Activated T-helper 1 cell treated with Interleukin-2 at 50 U/mL for 16 hours (primary cell): ENCODE data around the gene IGSF21.
"Not testable (repeated sequence)": the region's sequence is repeated elsewhere in the genome, so short reads cannot be mapped to it uniquely, and the experiment has no call there.

Experiments
- DNase-seq: peaks from one replicate; pipeline ENCODE4 v3.0.0-alpha.2; 2020; ENCODE audit warnings: low read depth

IGSF21 gene

GRCh38 chr1:18400347-18401102 lies 292.9 kb downstream of the IGSF21 start:
- no peak for DNase-seq

- no peak for DNase-seq
Observed at GRCh38 chr1:18401921-18402320, 294.3 kb downstream of the IGSF21 start.

GRCh38 chr1:18404460-18404859 lies 296.9 kb downstream of the IGSF21 start:
- no peak for DNase-seq

GRCh38 chr1:18407166-18408045 lies 299.8 kb downstream of the IGSF21 start:
- DNase-seq = no peak

- no peak for DNase-seq
Observed at GRCh38 chr1:18408656-18409370, 301.2 kb downstream of the IGSF21 start.

- DNase-seq = no peak
Observed at GRCh38 chr1:18409609-18410237, 302.1 kb downstream of the IGSF21 start.

- no peak for DNase-seq
Observed at GRCh38 chr1:18410407-18410806, 302.8 kb downstream of the IGSF21 start.

GRCh38 chr1:18411321-18411720 lies 303.7 kb downstream of the IGSF21 start:
- DNase-seq = no peak

GRCh38 chr1:18411820-18412641 lies 304.4 kb downstream of the IGSF21 start:
- DNase-seq = no peak

- no peak for DNase-seq
Observed at GRCh38 chr1:18412882-18413353, 305.3 kb downstream of the IGSF21 start.

- DNase-seq = no peak
Observed at GRCh38 chr1:18413541-18414305, 306.1 kb downstream of the IGSF21 start.

- no peak for DNase-seq
Observed at GRCh38 chr1:18414321-18414720, 306.7 kb downstream of the IGSF21 start.

GRCh38 chr1:18414872-18415447 lies 307.4 kb downstream of the IGSF21 start:
- no peak for DNase-seq

GRCh38 chr1:18415448-18416027 lies 307.9 kb downstream of the IGSF21 start:
- no peak for DNase-seq

- not testable (repeated sequence) for DNase-seq
Observed at GRCh38 chr1:18416126-18416525, 308.5 kb downstream of the IGSF21 start.

- DNase-seq = no peak
Observed at GRCh38 chr1:18417316-18418269, 310.0 kb downstream of the IGSF21 start.

- DNase-seq = no peak
Observed at GRCh38 chr1:18419113-18419844, 311.7 kb downstream of the IGSF21 start.

- DNase-seq = no peak
Observed at GRCh38 chr1:18419845-18420184, 312.2 kb downstream of the IGSF21 start.
